Panc1 (cell line): ENCODE results near the gene PTPRS. TPM values are rescaled to one million over a fixed set of nuclear protein-coding genes. Genes with fewer than 3 reads are reported as not detected.

Source experiments
- ATAC-seq: fragments of 200-7000 bp; cut with Tn5 transposase; 2 replicates; pipeline ENCODE4 v1.9.1; 2020; ENCODE audit warnings: mild to moderate bottlenecking, moderate library complexity
- BruUV-seq: library from RNA; stranded (reverse); fragments of 400-500 nt; replicated peaks from 2 replicates; lab custom pipeline; 2021; lab: Mats Ljungman, UMichigan
- CTCF ChIA-PET: fragments of 300-600 bp; sonication (Branson Sonifier 250); formaldehyde crosslinking; loops from one replicate; lab custom pipeline; 2022; ENCODE audit warnings: antibody characterized with exemption; lab: Charles Lee
- POLR2A ChIA-PET: fragments of 300-600 bp; sonication (Branson Sonifier 250); formaldehyde crosslinking; loops from one replicate; lab custom pipeline; 2022; ENCODE audit warnings: antibody characterized with exemption; lab: Charles Lee
- DNase-seq: peaks from one replicate; pipeline ENCODE4 v3.0.0-alpha.2; 2010; ENCODE audit warnings: low read depth, low spot score
- H3K27ac ChIP-seq: 2 replicates; pipeline ENCODE4 v1.5.1; 2011; ENCODE audit warnings: mild to moderate bottlenecking, low read length, inconsistent platforms
- H3K27me3 ChIP-seq: fragments of 200-500 bp; sonication (Bioruptor generic); 2 replicates; pipeline ENCODE4 v1.6.0; 2014; ENCODE audit warnings: low read length, inconsistent platforms; ENCODE audit not compliant: control insufficient read depth, insufficient read depth
- H3K36me3 ChIP-seq: fragments of 200-500 bp; sonication (Bioruptor generic); 2 replicates; pipeline ENCODE4 v1.5.1; 2014; ENCODE audit warnings: inconsistent platforms, mild to moderate bottlenecking, low read length, moderate library complexity; ENCODE audit not compliant: control insufficient read depth, insufficient read depth
- H3K4me1 ChIP-seq: 2 replicates; pipeline ENCODE4 v1.5.1; 2011; ENCODE audit warnings: inconsistent platforms, mild to moderate bottlenecking, low read length, moderate library complexity; ENCODE audit not compliant: control insufficient read depth, insufficient read depth
- H3K4me3 ChIP-seq, 2 experiments: 2 replicates each; pipeline ENCODE4 v1.5.1; 2011 to 2012; ENCODE audit warnings: low read depth in 2 of 2, low read length in 2 of 2, mild to moderate bottlenecking in 2 of 2, inconsistent platforms in 1 of 2, moderate library complexity in 1 of 2
- H3K9me3 ChIP-seq: fragments of 200-500 bp; sonication (Bioruptor generic); 2 replicates; pipeline ENCODE4 v1.5.1; 2014; ENCODE audit warnings: low read depth, mild to moderate bottlenecking, inconsistent platforms, low read length, moderate library complexity; ENCODE audit not compliant: control insufficient read depth, insufficient read depth
- CTCF ChIP-seq: fragments of 450-650 bp; IDR thresholded peaks from 2 replicates; pipeline ENCODE4 v1.5.1; 2017; ENCODE audit warnings: mild to moderate bottlenecking
- POLR2AphosphoS5 ChIP-seq: IDR thresholded peaks from 2 replicates; pipeline ENCODE4 v1.6.1; 2012; ENCODE audit warnings: mild to moderate bottlenecking, low read depth, low read length, moderate library complexity
- REST ChIP-seq, 2 experiments: IDR thresholded peaks; 2 replicates each; pipeline ENCODE4 v1.6.1; 2011 to 2012; ENCODE audit warnings: low read depth in 2 of 2, control low read depth in 1 of 2, low read length in 1 of 2, mild to moderate bottlenecking in 1 of 2, moderate library complexity in 1 of 2; ENCODE audit not compliant: insufficient read depth in 1 of 2
- SIN3A ChIP-seq: IDR thresholded peaks from 2 replicates; pipeline ENCODE4 v1.6.1; 2012; ENCODE audit warnings: low read depth, mild to moderate bottlenecking, low read length, moderate library complexity, borderline replicate concordance; ENCODE audit not compliant: insufficient read depth
- TCF7L2 ChIP-seq: IDR thresholded peaks from 2 replicates; pipeline ENCODE4 v1.6.1; 2011; ENCODE audit warnings: mild to moderate bottlenecking, low read depth, low read length, inconsistent platforms
- in situ Hi-C: cut with HindIII; loops from 2 replicates; pipeline ENCODE4 v1.10.0; 2016; ENCODE audit warnings: low sequenced_read_pairs, low pct_unique_long_range_greater_than_20kb
- intact Hi-C: fragments of 100-400 bp; cut with micrococcal nuclease; formaldehyde crosslinking; loops from one replicate; pipeline ENCODE4 v1.10.0; 2022; ENCODE audit not compliant: unreplicated experiment
- total RNA-seq: library from RNA; stranded (reverse); gene quantifications from one replicate; pipeline ENCODE4 v1.2.1, GENCODE V29; 2021; ENCODE audit not compliant: unreplicated experiment

The PTPRS gene
- total RNA-seq, 1 experiment from 2014 or later = 85.4 TPM

DNA sequence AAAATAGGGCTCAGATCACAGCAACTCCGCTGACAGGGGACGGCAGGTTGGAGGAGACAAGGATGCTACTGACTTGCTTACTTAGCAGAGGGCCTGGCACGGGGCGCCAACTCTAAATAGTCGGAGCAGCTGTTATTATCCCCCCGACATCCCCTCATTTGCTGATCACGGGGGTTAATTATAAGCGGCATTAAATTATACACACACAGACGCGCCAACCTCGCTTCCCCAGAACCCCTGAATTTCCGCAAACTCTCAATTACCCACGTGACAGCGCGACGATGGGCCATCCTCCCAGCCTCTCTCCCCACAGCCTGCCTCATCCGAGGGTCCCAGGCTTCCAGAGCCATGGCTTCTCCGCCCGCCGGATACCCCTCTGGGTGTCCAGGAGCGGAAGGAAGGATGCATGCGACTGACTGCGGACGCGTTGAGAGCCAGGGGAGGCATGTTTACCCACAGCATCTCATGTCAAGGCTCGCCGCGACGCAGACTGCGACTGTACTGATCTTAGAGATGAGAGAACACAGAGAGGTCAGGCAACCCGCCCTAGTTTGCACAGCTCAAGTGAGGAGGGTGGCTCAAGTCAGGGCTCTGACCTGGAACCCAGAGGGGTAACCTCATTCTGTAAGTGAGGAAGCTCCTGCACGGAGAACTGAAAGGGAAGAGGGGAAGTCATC, 5.7 kb downstream of the PTPRS start:
- Histone ChIP-seq H3K9me3 (no peaks in the 10 kb centered on the region), H3K27me3 (no peaks in the 10 kb centered on the region), H3K4me1 (peaks cover 8% of the 10 kb centered on the region; the same call in 1 of the 2 replicates), H3K36me3 (no peaks in the 10 kb centered on the region), H3K4me3 (no peak overlapping the region), H3K27ac (no peak overlapping the region)
- ATAC-seq = no peak
- ChIA-PET CTCF (no interaction called here), POLR2A (no interaction called here)
- in situ Hi-C loops (no loop called here), intact Hi-C loops (no loop called here)
- TF ChIP-seq SIN3A (no peak), TCF7L2 (no peak), CTCF (no peak), REST (IDR thresholded peaks at IDR 0.05; ENCODE audit: insufficient read depth in 1 of 2, low read depth in 2 of 2, low read length in 1 of 2) (no peak), POLR2AphosphoS5 (no peak)
- no peak for DNase-seq
- BruUV-seq = no TSS peak

DNA sequence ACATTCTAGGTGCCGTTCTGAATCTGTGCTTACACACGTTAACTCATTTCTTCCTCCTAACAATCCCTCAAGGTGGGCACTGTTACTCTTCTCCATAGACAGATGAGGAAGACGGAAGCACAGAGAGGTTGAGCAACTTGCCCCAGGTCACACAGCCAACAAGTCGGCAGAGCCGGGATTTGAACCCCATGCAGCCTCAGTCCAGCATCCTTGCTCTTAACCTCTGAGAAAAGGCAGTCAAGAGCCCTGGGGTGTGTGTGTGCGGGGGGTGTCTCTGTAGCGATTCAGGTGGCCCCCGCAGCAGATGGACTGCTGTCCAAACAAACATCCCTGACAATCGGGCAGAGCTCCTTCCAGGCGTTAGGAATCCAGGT, 6.3 kb downstream of the PTPRS start:
- Histone ChIP-seq H3K4me1 (peaks cover 8% of the 10 kb centered on the region; the same call in 1 of the 2 replicates), H3K27me3 (no peaks in the 10 kb centered on the region), H3K9me3 (no peaks in the 10 kb centered on the region), H3K4me3 (no peak overlapping the region), H3K36me3 (no peaks in the 10 kb centered on the region), H3K27ac (no peak overlapping the region)
- DNase-seq (no peak), ATAC-seq (no peak)
- ChIA-PET POLR2A (no interaction called here), CTCF (interaction anchor here (0.6 kb wide), 1 partner anchor 12 kb away, joined by 4 read pairs; no protein-coding TSS in a partner anchor)
- intact Hi-C loops = no loop called here
- in situ Hi-C loops = no loop called here
- no TSS peak for BruUV-seq
- no peak for TF ChIP-seq TCF7L2
- no peak for TF ChIP-seq CTCF
- TF ChIP-seq POLR2AphosphoS5 = no peak
- TF ChIP-seq REST (IDR thresholded peaks at IDR 0.05; ENCODE audit: insufficient read depth in 1 of 2, low read depth in 2 of 2, low read length in 1 of 2) = no peak
- no peak for TF ChIP-seq SIN3A
